ENCODE data around the gene ILK. TPM values are rescaled to one million over a fixed set of nuclear protein-coding genes. Genes with fewer than 3 reads are reported as not detected.

Gene ILK
- total RNA-seq, 1 donor from 2014 or later: 133 TPM

DNA sequence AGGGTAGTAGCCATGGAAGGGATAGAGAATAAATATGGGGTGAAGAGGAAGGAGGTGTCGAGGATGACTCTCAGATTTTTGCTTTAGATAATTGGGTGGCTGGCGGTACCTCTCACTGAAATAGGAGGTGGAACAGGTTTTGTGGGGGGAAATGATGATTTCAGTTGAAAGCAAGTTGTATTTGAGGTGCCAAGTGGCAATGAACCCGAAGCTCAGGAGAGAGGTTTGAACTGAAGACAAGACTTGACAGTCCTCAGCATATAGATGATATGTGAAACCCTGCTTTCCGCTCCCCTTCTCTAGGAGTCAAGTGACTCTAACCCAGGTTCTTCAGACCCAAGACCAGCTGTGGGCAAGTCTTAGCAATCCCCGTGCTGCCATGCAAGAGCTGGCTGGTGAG, 33.9 kb upstream of the ILK start:
- no peaks in the 10 kb centered on the region for H3K27me3 Mint-ChIP-seq
- no peaks in the 10 kb centered on the region for H3K4me1 Mint-ChIP-seq (ENCODE audit: low read depth)
- TF ChIP-seq, protein P1, sequence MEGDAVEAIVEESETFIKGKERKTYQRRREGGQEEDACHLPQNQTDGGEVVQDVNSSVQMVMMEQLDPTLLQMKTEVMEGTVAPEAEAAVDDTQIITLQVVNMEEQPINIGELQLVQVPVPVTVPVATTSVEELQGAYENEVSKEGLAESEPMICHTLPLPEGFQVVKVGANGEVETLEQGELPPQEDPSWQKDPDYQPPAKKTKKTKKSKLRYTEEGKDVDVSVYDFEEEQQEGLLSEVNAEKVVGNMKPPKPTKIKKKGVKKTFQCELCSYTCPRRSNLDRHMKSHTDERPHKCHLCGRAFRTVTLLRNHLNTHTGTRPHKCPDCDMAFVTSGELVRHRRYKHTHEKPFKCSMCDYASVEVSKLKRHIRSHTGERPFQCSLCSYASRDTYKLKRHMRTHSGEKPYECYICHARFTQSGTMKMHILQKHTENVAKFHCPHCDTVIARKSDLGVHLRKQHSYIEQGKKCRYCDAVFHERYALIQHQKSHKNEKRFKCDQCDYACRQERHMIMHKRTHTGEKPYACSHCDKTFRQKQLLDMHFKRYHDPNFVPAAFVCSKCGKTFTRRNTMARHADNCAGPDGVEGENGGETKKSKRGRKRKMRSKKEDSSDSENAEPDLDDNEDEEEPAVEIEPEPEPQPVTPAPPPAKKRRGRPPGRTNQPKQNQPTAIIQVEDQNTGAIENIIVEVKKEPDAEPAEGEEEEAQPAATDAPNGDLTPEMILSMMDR (IDR thresholded peaks at IDR 0.05; ENCODE audit: unreplicated experiment): no peak
- no peaks in the 10 kb centered on the region for H3K9me3 Mint-ChIP-seq (ENCODE audit: low read depth)
- no peak overlapping the region for H3K4me3 Mint-ChIP-seq (ENCODE audit: low read depth)
- H3K36me3 Mint-ChIP-seq (ENCODE audit: insufficient read depth): peaks cover 3% of the 10 kb centered on the region
- no peak for DNase-seq (ENCODE audit: low spot score, unreplicated experiment)
- H3K27ac Mint-ChIP-seq: no peak overlapping the region

GRCh38 chr11:6570691-6571427, 32.7 kb upstream of the ILK start:
- peaks cover 3% of the 10 kb centered on the region for H3K36me3 Mint-ChIP-seq (ENCODE audit: insufficient read depth)
- no peaks in the 10 kb centered on the region for H3K9me3 Mint-ChIP-seq (ENCODE audit: low read depth)
- no peaks in the 10 kb centered on the region for H3K27me3 Mint-ChIP-seq

DNA sequence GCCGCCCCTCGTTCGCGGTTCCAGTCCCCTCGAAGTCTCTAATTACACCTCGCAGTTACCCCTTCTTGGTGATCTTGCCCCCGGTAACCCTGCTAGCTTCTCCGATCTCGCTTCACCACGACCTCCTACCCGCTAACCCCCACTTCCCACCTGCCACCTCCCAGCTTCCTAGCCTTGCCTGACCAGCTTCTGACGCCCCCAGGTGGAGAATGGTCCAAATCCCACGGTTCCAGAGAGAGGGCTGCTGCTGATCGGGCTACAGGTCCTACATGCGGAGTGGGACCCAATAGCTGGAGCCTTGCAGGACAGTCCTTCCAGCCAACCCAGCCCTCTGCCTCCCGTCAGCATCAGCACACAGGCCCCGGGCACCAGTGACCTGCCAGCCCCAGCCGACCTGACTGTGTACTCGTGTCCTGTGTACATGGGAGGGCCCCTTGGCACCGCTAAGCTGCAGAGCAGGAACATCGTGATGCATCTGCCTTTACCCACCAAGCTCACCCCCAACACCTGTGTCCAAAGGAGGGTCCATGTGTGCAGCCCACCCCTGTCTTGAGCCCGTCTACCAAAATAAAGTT, 32.1 kb upstream of the ILK start:
- Mint-ChIP-seq H3K36me3 (ENCODE audit: insufficient read depth) (peaks cover 3% of the 10 kb centered on the region), H3K27ac (no peak overlapping the region), H3K4me1 (ENCODE audit: low read depth) (no peaks in the 10 kb centered on the region), H3K9me3 (ENCODE audit: low read depth) (no peaks in the 10 kb centered on the region), H3K27me3 (no peaks in the 10 kb centered on the region), H3K4me3 (ENCODE audit: low read depth) (no peak overlapping the region)
- TF ChIP-seq, protein P1 (IDR thresholded peaks at IDR 0.05; ENCODE audit: unreplicated experiment): no peak
- DNase-seq (ENCODE audit: low spot score, unreplicated experiment): no peak

More at GRCh38 chr11:6570691-6571427, 32.7 kb upstream of the ILK start:
- H3K4me3 Mint-ChIP-seq (ENCODE audit: low read depth): no peak overlapping the region
- TF ChIP-seq, protein P1 (IDR thresholded peaks at IDR 0.05; ENCODE audit: unreplicated experiment): no peak
- H3K4me1 Mint-ChIP-seq (ENCODE audit: low read depth): no peaks in the 10 kb centered on the region
- no peak for DNase-seq (ENCODE audit: low spot score, unreplicated experiment)
- H3K27ac Mint-ChIP-seq: no peak overlapping the region

GRCh38 chr11:6572215-6572614, 31.4 kb upstream of the ILK start:
- no peak for DNase-seq (ENCODE audit: low spot score, unreplicated experiment)
- TF ChIP-seq, protein P1 (IDR thresholded peaks at IDR 0.05; ENCODE audit: unreplicated experiment): no peak
- Mint-ChIP-seq H3K36me3 (ENCODE audit: insufficient read depth) (peaks cover 3% of the 10 kb centered on the region), H3K4me1 (ENCODE audit: low read depth) (no peaks in the 10 kb centered on the region), H3K27ac (peak overlapping the region; percentile 17), H3K27me3 (no peaks in the 10 kb centered on the region), H3K9me3 (ENCODE audit: low read depth) (no peaks in the 10 kb centered on the region), H3K4me3 (ENCODE audit: low read depth) (no peak overlapping the region)

DNA sequence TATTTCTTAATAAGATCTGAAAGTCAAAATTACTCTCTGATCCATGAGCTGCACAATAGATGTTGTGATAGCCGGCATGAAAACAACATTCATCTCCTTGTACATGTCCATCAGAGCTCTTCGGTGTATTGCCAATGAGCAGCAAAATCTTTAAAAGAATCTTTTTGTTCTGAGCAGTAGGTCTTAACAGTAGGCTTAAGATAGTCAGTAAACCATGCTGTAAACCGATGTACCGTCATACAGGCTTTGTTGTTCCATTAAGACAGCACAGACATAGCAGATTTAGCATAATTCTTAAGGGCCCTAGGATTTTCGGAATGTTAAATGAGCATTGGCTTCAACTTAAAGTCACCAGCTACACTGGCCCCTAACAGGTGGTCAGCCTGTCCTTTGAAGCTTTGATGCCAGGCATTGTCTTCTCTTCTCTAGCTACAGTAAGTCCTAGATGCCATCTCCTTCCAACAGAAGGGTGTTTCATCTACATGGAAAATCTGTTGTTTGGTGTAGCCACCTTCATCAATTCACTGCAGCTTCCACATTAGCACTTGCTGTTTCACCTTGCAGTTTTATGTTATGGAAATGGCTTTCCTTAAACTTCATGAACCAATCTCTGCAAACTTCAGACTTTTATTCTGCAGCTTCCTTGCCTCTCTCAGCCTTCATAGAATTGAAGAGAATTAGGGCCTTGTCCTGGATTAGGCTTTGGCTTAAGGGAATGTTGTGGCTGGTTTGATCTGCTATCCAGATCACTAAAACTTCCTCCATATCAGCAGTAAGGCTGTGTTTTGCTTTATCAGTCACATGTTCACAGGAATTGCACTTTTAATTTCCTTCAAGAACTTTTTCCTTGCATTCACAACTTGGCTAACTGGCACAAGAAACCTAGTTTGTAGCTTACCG, 28.5 kb upstream of the ILK start:
- no peak overlapping the region for H3K27ac Mint-ChIP-seq
- no peak overlapping the region for H3K4me3 Mint-ChIP-seq (ENCODE audit: low read depth)
- no peaks in the 10 kb centered on the region for H3K4me1 Mint-ChIP-seq (ENCODE audit: low read depth)
- H3K9me3 Mint-ChIP-seq (ENCODE audit: low read depth): no peaks in the 10 kb centered on the region
- no peaks in the 10 kb centered on the region for H3K27me3 Mint-ChIP-seq
- TF ChIP-seq, protein P1 (IDR thresholded peaks at IDR 0.05; ENCODE audit: unreplicated experiment): no peak
- H3K36me3 Mint-ChIP-seq (ENCODE audit: insufficient read depth): no peaks in the 10 kb centered on the region
- DNase-seq (ENCODE audit: low spot score, unreplicated experiment): no peak
